ENCODE results near the gene EXOC3L4. TPM values are rescaled to one million over a fixed set of nuclear protein-coding genes. Genes with fewer than 3 reads are reported as not detected.
A peak's percentile ranks its signal among the peaks of the same experiment; 100 is the strongest.
"Not testable (repeated sequence)": the region's sequence is repeated elsewhere in the genome, so short reads cannot be mapped to it uniquely, and the experiment has no call there.

Gene EXOC3L4
- total RNA-seq = not detected

DNA sequence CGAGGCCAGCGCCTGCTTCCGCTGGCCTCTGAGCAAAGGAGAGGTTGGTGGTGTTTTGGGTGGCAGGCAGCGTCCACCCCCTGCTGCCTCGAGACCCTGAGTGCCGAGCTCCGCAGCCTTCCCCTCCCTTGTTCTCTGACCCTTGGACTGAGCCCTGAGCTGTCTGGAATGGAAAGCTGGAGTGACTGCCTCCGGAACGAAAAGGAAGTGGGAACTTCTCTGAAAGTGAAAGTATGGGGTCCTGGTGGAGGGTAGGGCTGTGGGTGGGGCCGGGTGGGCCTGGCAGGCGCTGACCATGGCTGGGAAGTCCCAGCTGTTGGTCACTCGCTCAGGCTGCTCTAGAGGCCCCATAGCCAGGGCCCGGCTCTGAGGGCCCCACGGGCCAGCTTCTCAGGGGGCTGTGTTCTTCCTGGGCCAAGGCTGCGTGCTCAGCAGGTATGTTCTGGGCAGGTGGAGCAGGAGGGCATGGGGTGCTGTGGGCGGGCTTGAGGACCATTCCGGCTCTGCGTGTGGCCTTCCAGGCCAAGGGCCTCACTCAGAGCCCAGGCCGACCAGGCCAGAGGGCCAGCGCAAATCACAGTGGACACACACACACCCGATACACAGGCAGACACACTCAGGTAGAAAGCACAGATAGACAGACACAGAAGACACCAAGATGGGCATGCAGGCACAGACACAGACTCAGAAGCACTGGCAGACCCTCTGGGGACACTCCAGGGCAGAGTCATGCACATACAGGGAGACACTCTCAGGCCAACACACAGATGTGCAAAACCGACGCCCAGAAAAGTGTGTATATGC lies at the start of gene EXOC3L4:
Gene EXOC3L4 (plus strand): TSS at position 320 of the 804 bp plus-strand sequence. CDS start 5,495 bp downstream, outside the sequence.
- H3K36me3 ChIP-seq = no peaks in the 10 kb centered on the region
- H3K9me3 ChIP-seq = no peaks in the 10 kb centered on the region
- H3K4me1 ChIP-seq = peaks cover 0 to 3% of the 10 kb centered on the region in 2 donors
- no peaks in the 10 kb centered on the region for H3K27me3 ChIP-seq
- no peak within 1 kb of the TSS for H3K4me3 ChIP-seq
- peak within 1 kb of the TSS in 1 of 2 donors; percentile 61 for H3K27ac ChIP-seq
- TF ChIP-seq, protein P1, sequence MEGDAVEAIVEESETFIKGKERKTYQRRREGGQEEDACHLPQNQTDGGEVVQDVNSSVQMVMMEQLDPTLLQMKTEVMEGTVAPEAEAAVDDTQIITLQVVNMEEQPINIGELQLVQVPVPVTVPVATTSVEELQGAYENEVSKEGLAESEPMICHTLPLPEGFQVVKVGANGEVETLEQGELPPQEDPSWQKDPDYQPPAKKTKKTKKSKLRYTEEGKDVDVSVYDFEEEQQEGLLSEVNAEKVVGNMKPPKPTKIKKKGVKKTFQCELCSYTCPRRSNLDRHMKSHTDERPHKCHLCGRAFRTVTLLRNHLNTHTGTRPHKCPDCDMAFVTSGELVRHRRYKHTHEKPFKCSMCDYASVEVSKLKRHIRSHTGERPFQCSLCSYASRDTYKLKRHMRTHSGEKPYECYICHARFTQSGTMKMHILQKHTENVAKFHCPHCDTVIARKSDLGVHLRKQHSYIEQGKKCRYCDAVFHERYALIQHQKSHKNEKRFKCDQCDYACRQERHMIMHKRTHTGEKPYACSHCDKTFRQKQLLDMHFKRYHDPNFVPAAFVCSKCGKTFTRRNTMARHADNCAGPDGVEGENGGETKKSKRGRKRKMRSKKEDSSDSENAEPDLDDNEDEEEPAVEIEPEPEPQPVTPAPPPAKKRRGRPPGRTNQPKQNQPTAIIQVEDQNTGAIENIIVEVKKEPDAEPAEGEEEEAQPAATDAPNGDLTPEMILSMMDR (IDR thresholded peaks at IDR 0.05) = no peak
- intact Hi-C loops (cut with DNase I) = no loop called here
- DNase-seq (ENCODE audit: low spot score in 2 of 2) = no peak

DNA sequence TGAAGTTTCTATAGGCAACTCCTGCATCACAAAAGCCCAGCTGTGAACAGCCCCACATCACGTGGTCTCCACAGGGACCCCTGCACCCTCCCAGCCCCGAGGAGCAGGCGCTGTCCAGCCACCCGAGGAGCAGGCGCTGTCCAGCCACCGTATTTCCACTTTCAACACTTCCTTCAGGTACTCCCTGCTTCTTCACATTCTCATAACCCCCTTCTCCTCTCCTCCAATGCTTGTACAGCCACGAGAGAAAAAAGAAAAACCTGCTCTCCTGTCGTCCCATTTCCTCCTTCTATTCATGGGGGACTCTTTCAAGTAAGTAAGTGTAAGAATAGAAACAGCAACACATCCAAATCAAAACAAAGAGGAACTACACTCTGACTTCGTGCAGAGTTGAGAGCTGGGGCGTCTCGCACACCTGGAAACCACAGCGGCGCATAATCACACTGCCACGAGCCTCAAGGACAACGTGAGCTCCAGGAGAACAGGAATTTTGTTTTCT lies 49.1 kb upstream of the EXOC3L4 start:
- intact Hi-C loops (cut with DNase I) = no loop called here
- Histone ChIP-seq H3K4me1 (peaks cover 0 to 12% of the 10 kb centered on the region in 2 donors), H3K9me3 (no peaks in the 10 kb centered on the region), H3K36me3 (peaks cover 3 to 20% of the 10 kb centered on the region in 2 donors), H3K27ac (no peak overlapping the region), H3K27me3 (no peaks in the 10 kb centered on the region), H3K4me3 (no peak overlapping the region)
- DNase-seq (ENCODE audit: low spot score in 2 of 2) = peak in 1 of 2 donors; percentile 55
- TF ChIP-seq, protein P1 (IDR thresholded peaks at IDR 0.05) = no peak

GRCh38 chr14:103047453-103047852 lies 47.1 kb upstream of the EXOC3L4 start:
- H3K4me1 ChIP-seq = peaks cover 0 to 12% of the 10 kb centered on the region in 2 donors
- intact Hi-C loops (cut with DNase I); H3K27ac ChIP-seq; H3K36me3 ChIP-seq; H3K27me3 ChIP-seq; H3K4me3 ChIP-seq; H3K9me3 ChIP-seq: not testable (repeated sequence)
- peak in 1 of 2 donors; percentile 42 for DNase-seq (ENCODE audit: low spot score in 2 of 2)

DNA sequence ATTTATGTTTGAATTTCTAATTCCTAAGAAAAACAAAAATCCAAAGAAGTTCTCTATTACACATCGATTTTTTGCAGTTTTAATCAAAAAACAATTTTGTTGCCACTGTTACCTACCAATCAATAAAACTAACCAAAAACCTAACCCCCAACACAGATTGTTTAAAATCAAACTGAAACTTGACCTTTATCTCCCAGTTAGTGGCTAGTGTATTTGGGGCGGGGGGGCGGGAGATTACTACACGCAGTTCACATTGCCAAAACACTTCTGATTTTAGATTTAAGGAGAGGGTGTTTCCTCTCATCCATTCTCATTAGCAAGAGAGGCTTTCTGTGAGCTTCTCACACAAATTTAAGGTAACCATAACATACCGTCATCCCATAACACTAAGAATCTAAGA lies 43.6 kb upstream of the EXOC3L4 start:
- DNase-seq (ENCODE audit: low spot score in 2 of 2) = no peak
- Histone ChIP-seq H3K4me3 (no peak overlapping the region), H3K36me3 (no peaks in the 10 kb centered on the region), H3K9me3 (no peaks in the 10 kb centered on the region), H3K27me3 (no peaks in the 10 kb centered on the region), H3K4me1 (peaks cover 4 to 9% of the 10 kb centered on the region in 2 donors), H3K27ac (no peak overlapping the region)
- TF ChIP-seq, protein P1 (IDR thresholded peaks at IDR 0.05) = no peak
- intact Hi-C loops (cut with DNase I) = loop anchor here (1.0 kb wide), 1 partner anchor 21 kb away; no protein-coding TSS in a partner anchor

DNA sequence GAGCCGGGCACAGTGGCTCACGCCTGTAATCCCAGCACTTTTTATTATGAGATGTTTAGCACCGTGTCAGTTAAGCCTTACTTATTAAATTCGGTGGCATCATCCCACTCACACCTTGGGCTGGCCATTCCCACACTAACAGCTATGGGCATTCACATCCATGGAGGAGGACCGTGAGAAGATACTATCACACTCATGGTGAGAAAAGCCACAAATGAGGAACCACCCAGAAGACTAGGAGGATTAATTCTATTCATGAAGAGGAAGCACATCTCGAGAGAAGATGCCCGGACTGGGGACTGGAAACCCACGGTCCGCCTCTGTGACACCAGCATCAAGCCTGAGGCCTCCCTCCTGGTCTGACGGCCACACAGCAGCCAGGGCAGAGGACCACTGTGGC lies 42.1 kb upstream of the EXOC3L4 start:
- peaks cover 4 to 6% of the 10 kb centered on the region in 2 donors for H3K4me1 ChIP-seq
- intact Hi-C loops (cut with DNase I) = no loop called here
- TF ChIP-seq, protein P1 (IDR thresholded peaks at IDR 0.05) = no peak
- H3K27ac ChIP-seq = no peak overlapping the region
- DNase-seq (ENCODE audit: low spot score in 2 of 2) = peak in 1 of 2 donors; percentile 58
- H3K9me3 ChIP-seq = no peaks in the 10 kb centered on the region
- no peak overlapping the region for H3K4me3 ChIP-seq
- no peaks in the 10 kb centered on the region for H3K36me3 ChIP-seq
- H3K27me3 ChIP-seq = no peaks in the 10 kb centered on the region

DNA sequence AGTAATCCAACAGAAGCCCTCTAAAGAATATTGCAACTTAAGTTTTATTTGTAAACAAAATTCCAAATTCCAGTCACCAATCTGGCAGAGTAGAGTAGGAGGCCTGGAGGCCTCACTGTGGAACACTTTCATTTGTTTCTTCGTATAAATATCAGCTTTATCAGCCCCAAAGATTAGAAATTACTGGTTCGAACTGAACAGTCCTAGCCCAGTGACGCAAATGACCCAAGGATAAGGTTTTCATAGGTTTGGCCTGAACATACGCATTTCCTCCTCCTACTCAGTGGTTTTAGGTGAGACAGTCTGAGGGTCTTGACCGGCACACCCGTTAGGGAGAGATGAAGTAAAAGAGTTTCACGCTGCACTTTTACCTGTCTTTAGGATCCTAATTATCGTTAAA lies 38.8 kb upstream of the EXOC3L4 start:
- H3K4me1 ChIP-seq = peaks cover 6 to 20% of the 10 kb centered on the region in 2 donors

More for the DNA sequence above, 38.8 kb upstream of the EXOC3L4 start:
- Histone ChIP-seq H3K4me3 (peak overlapping the region; percentile 73 to 98), H3K9me3 (no peaks in the 10 kb centered on the region), H3K27ac (peak overlapping the region; percentile 92 to 93), H3K27me3 (no peaks in the 10 kb centered on the region), H3K36me3 (no peaks in the 10 kb centered on the region)
- peak in 1 of 2 donors; percentile 30 for DNase-seq (ENCODE audit: low spot score in 2 of 2)
- intact Hi-C loops (cut with DNase I) = loop anchor here (5.0 kb wide), 2 partner anchors 277 to 463 kb away; partner anchors contain the start of genes EIF5 and RCOR1
- TF ChIP-seq, protein P1 (IDR thresholded peaks at IDR 0.05) = no peak

All from ascending aorta (tissue), 2 donors.